GM21515 (cell line): ENCODE data around the gene TGOLN2.
"Not testable (repeated sequence)": the region's sequence is repeated elsewhere in the genome, so short reads cannot be mapped to it uniquely, and the experiment has no call there.

ENCODE experiments used
- ATAC-seq: cut with Tn5 transposase; IDR thresholded peaks from one replicate; pipeline ENCODE4 v1.9.1; 2021; ENCODE audit not compliant: unreplicated experiment

TGOLN2 gene

GRCh38 chr2:85327822-85328617 lies at the start of gene TGOLN2:
Gene TGOLN2, minus strand, starts transcription at chr2:85327989. Its CDS starts 27 bp downstream, at chr2:85327962.
- peak; percentile 83 for ATAC-seq

GRCh38 chr2:85377083-85377482 lies 49.3 kb upstream of the TGOLN2 start:
- no peak for ATAC-seq

GRCh38 chr2:85376291-85377065 lies 48.7 kb upstream of the TGOLN2 start:
- no peak for ATAC-seq

GRCh38 chr2:85371045-85371444 lies 43.3 kb upstream of the TGOLN2 start:
- no peak for ATAC-seq

GRCh38 chr2:85369500-85369899 lies 41.7 kb upstream of the TGOLN2 start:
- ATAC-seq = no peak

- no peak for ATAC-seq
Measured at GRCh38 chr2:85368921-85369320, 41.1 kb upstream of the TGOLN2 start.

- no peak for ATAC-seq
Measured at GRCh38 chr2:85367180-85367579, 39.4 kb upstream of the TGOLN2 start.

- ATAC-seq = not testable (repeated sequence)
Measured at GRCh38 chr2:85362653-85363387, 35.0 kb upstream of the TGOLN2 start.

GRCh38 chr2:85357736-85358135 lies 29.9 kb upstream of the TGOLN2 start:
- no peak for ATAC-seq

- ATAC-seq = no peak
Measured at GRCh38 chr2:85356186-85356585, 28.4 kb upstream of the TGOLN2 start.

- no peak for ATAC-seq
Measured at GRCh38 chr2:85355521-85355920, 27.7 kb upstream of the TGOLN2 start.

- ATAC-seq = peak; percentile 8
Measured at GRCh38 chr2:85355073-85355410, 27.3 kb upstream of the TGOLN2 start.

- peak; percentile 93 for ATAC-seq
Measured at GRCh38 chr2:85354286-85355072, 26.7 kb upstream of the TGOLN2 start, which contains the start of the genes ELMOD3 and RETSAT. Gene ELMOD3, plus strand, starts transcription at chr2:85354769. Its CDS starts 2,430 bp downstream, at chr2:85357199. Gene RETSAT, minus strand, starts transcription at chr2:85354528. Its CDS starts 21 bp downstream, at chr2:85354507.

GRCh38 chr2:85353876-85354285 lies 26.1 kb upstream of the TGOLN2 start:
- ATAC-seq = peak; percentile 9

- no peak for ATAC-seq
Measured at GRCh38 chr2:85347599-85347998, 19.8 kb upstream of the TGOLN2 start.

GRCh38 chr2:85344356-85344954 lies 16.7 kb upstream of the TGOLN2 start:
- ATAC-seq = no peak

- not testable (repeated sequence) for ATAC-seq
Measured at GRCh38 chr2:85343207-85343895, 15.6 kb upstream of the TGOLN2 start.

- no peak for ATAC-seq
Measured at GRCh38 chr2:85342156-85342555, 14.4 kb upstream of the TGOLN2 start.

GRCh38 chr2:85341269-85342029 lies 13.7 kb upstream of the TGOLN2 start:
- ATAC-seq = no peak
